Testis (tissue), 2 donors: ENCODE data around the gene ISY1.

ENCODE experiments used
- POLR2A ChIP-seq: fragments of 450-650 bp; IDR thresholded peaks from one replicate; pipeline ENCODE4 v1.6.1; 2017; ENCODE audit warnings: antibody characterized with exemption, mild to moderate bottlenecking, moderate library complexity
- TF ChIP-seq, protein P1 (sequence below), 3 experiments: fragments of 450-650 bp in 2 of 3; fragments of 200-600 bp in 1 of 3; sonication (generic) in 1 of 3; IDR thresholded peaks; one replicate each; pipeline ENCODE4 v1.5.1; 2016 to 2019; ENCODE audit warnings: antibody characterized with exemption in 3 of 3, mild to moderate bottlenecking in 2 of 3, moderate library complexity in 1 of 3

DNA sequence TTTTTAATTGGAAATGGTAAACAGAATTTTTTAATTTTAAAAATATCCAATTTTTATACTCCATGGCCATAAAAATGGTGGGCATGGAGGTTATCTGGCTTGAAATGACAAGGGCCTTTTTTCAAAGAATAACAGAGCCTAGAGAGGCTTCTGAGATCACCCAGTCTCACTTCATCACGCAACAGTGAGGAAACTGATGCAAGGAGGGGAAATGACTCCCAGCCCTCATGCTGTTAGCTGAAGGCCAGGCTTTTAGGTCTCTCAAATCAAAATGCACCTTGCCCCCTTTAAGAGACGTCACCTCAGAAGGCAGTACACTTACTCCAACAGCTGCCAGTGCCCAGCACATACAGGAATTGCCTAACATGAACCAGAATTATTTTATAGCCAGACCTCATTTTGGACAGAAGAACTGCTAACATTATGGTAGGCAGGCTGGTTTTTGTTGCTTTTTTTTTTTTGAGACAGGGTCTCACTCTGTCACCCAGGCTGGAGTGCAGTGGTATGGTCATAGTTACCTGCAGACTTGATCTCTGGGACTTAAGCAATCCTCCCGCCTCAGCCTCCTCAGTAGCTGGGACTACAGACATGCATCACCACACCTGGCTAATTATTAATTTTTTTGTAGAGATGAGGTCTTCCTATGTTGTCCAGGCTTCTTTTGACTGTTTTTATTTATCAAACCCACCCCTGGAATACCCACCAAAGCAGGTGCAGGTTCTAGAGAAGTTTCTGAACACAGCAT is 48.4 kb downstream of the ISY1 start:
- TF ChIP-seq, protein P1, sequence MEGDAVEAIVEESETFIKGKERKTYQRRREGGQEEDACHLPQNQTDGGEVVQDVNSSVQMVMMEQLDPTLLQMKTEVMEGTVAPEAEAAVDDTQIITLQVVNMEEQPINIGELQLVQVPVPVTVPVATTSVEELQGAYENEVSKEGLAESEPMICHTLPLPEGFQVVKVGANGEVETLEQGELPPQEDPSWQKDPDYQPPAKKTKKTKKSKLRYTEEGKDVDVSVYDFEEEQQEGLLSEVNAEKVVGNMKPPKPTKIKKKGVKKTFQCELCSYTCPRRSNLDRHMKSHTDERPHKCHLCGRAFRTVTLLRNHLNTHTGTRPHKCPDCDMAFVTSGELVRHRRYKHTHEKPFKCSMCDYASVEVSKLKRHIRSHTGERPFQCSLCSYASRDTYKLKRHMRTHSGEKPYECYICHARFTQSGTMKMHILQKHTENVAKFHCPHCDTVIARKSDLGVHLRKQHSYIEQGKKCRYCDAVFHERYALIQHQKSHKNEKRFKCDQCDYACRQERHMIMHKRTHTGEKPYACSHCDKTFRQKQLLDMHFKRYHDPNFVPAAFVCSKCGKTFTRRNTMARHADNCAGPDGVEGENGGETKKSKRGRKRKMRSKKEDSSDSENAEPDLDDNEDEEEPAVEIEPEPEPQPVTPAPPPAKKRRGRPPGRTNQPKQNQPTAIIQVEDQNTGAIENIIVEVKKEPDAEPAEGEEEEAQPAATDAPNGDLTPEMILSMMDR (IDR thresholded peaks at IDR 0.05): no peak
- no peak for TF ChIP-seq POLR2A
